H1 (cell line): ENCODE measurements around the gene COPG1. TPM values are rescaled to one million over a fixed set of nuclear protein-coding genes. Genes with fewer than 3 reads are reported as not detected.

ENCODE experiments used
- CTCF ChIA-PET: fragments of 300-600 bp; sonication (Branson Sonifier 250); formaldehyde crosslinking; loops from one replicate; lab custom pipeline; 2021; ENCODE audit not compliant: partially characterized antibody; lab: Charles Lee
- POLR2A ChIA-PET: fragments of 300-600 bp; sonication (Branson Sonifier 250); formaldehyde crosslinking; loops from one replicate; lab custom pipeline; 2021; ENCODE audit warnings: inconsistent platforms; ENCODE audit not compliant: partially characterized antibody; lab: Charles Lee
- DNase-seq, 2 experiments: peaks; one replicate each; pipeline versions ENCODE4 v3.0.0 to v3.0.0-alpha.2; 2010 to 2022; ENCODE audit warnings: low spot score in 2 of 2, low read depth in 1 of 2, mixed read lengths in 1 of 2
- FAIRE-seq: peaks from 2 replicates; lab custom pipeline; 2011; peaks lifted over from hg19 to GRCh38; lab: Jason Lieb, UNC
- H2AFZ ChIP-seq: 2 replicates; pipeline ENCODE4 v1.8.1; 2012; ENCODE audit warnings: low read length, inconsistent platforms
- H2AK5ac ChIP-seq: 2 replicates; pipeline ENCODE4 v1.6.1; 2013; ENCODE audit warnings: low read depth, low read length
- H2BK120ac ChIP-seq: replicated peaks from 2 replicates; pipeline ENCODE3; 2013; ENCODE audit warnings: low read depth, low read length, inconsistent platforms
- H2BK12ac ChIP-seq: 2 replicates; pipeline ENCODE4 v1.6.1; 2013; ENCODE audit warnings: low read depth, low read length
- H2BK15ac ChIP-seq: 2 replicates; pipeline ENCODE4 v1.6.1; 2013; ENCODE audit warnings: low read length
- H2BK20ac ChIP-seq: 2 replicates; pipeline ENCODE4 v1.6.1; 2013; ENCODE audit warnings: low read length
- H2BK5ac ChIP-seq: 2 replicates; pipeline ENCODE4 v1.6.1; 2013; ENCODE audit warnings: low read depth, low read length
- H3K14ac ChIP-seq: 2 replicates; pipeline ENCODE4 v1.6.1; 2013; ENCODE audit warnings: inconsistent platforms; ENCODE audit not compliant: insufficient read length
- H3K18ac ChIP-seq: 2 replicates; pipeline ENCODE4 v1.6.1; 2013; ENCODE audit warnings: low read length; ENCODE audit errors: extremely low read depth
- H3K23ac ChIP-seq: 2 replicates; pipeline ENCODE4 v1.6.1; 2013; ENCODE audit warnings: inconsistent platforms; ENCODE audit not compliant: insufficient read length
- H3K23me2 ChIP-seq: 2 replicates; pipeline ENCODE4 v1.6.1; 2013; ENCODE audit warnings: low read depth, low read length
- H3K27ac ChIP-seq: 2 replicates; pipeline ENCODE4 v1.6.1; 2011; ENCODE audit warnings: low read depth, low read length, inconsistent platforms
- H3K27me3 ChIP-seq, 4 experiments: replicated peaks in 1 of 4; 1 replicate in 1 of 4; 2 replicates in 3 of 4; pipeline versions ENCODE4 v1.6.1 to v1.8.1; 2011 to 2013; ENCODE audit warnings: low read length in 3 of 4, mild to moderate bottlenecking in 3 of 4, inconsistent platforms in 2 of 4, mixed read lengths in 2 of 4, moderate library complexity in 1 of 4; ENCODE audit not compliant: control insufficient read depth in 3 of 4, insufficient read depth in 3 of 4; ENCODE audit errors: extremely low read depth in 1 of 4
- H3K36me3 ChIP-seq, 4 experiments: 2 replicates each; pipeline versions ENCODE4 v1.6.1 to v1.8.1; 2011 to 2013; ENCODE audit warnings: mild to moderate bottlenecking in 4 of 4, low read length in 3 of 4, moderate library complexity in 2 of 4, control low read depth in 1 of 4, inconsistent platforms in 1 of 4; ENCODE audit not compliant: insufficient read depth in 4 of 4, control insufficient read depth in 2 of 4
- H3K4ac ChIP-seq: replicated peaks from 2 replicates; pipeline ENCODE3; 2013; ENCODE audit warnings: low read length, low read depth, mixed read lengths, inconsistent platforms; ENCODE audit not compliant: insufficient read length
- H3K4me1 ChIP-seq, 4 experiments: replicated peaks in 1 of 4; 1 replicate in 1 of 4; 2 replicates in 3 of 4; pipeline versions ENCODE4 v1.6.1 to v1.8.1; 2011 to 2013; ENCODE audit warnings: low read length in 3 of 4, inconsistent platforms in 2 of 4, mixed read lengths in 1 of 4; ENCODE audit not compliant: insufficient read depth in 4 of 4, control insufficient read depth in 3 of 4
- H3K4me2 ChIP-seq, 2 experiments: 2 replicates each; pipeline versions ENCODE4 v1.6.1 to v1.8.1; 2011 to 2013; ENCODE audit warnings: low read depth in 2 of 2, low read length in 2 of 2, control low read depth in 1 of 2, inconsistent platforms in 1 of 2, mild to moderate bottlenecking in 1 of 2; ENCODE audit not compliant: insufficient read depth in 1 of 2
- H3K4me3 ChIP-seq, 4 experiments: fragments of 200-600, 300-600 bp in 1 of 4; sonication (generic), shearing (Covaris generic), sonication (Bioruptor Twin) in 1 of 4; 2 replicates each; pipeline versions ENCODE4 v1.5.1 to v1.8.1; 2011 to 2016; ENCODE audit warnings: low read length in 4 of 4, low read depth in 3 of 4, control low read depth in 2 of 4, inconsistent platforms in 2 of 4, mild to moderate bottlenecking in 2 of 4, mixed read lengths in 1 of 4, moderate library complexity in 1 of 4; ENCODE audit not compliant: insufficient read depth in 2 of 4; ENCODE audit errors: extremely low read depth in 1 of 4
- H3K56ac ChIP-seq: replicated peaks from 2 replicates; pipeline ENCODE3; 2013; ENCODE audit warnings: low read depth, mild to moderate bottlenecking, mixed read lengths, low read length, inconsistent platforms; ENCODE audit not compliant: insufficient read length
- H3K79me1 ChIP-seq: 2 replicates; pipeline ENCODE4 v1.6.1; 2013; ENCODE audit warnings: low read depth, low read length, control low read depth
- H3K79me2 ChIP-seq, 2 experiments: 2 replicates each; pipeline versions ENCODE4 v1.6.1 to v1.8.1; 2012 to 2013; ENCODE audit warnings: low read length in 2 of 2, mild to moderate bottlenecking in 2 of 2, inconsistent platforms in 1 of 2; ENCODE audit not compliant: insufficient read depth in 2 of 2, control insufficient read depth in 1 of 2
- H3K9ac ChIP-seq, 4 experiments: replicated peaks in 1 of 4; 1 replicate in 1 of 4; 2 replicates in 3 of 4; pipeline versions ENCODE4 v1.6.1 to v1.8.1; 2011 to 2013; ENCODE audit warnings: low read depth in 3 of 4, low read length in 3 of 4, control low read depth in 2 of 4, mild to moderate bottlenecking in 2 of 4, moderate library complexity in 2 of 4, inconsistent platforms in 1 of 4; ENCODE audit errors: extremely low read depth in 1 of 4
- H3K9me3 ChIP-seq, 2 experiments: 2 replicates each; pipeline versions ENCODE4 v1.6.1 to v1.8.1; 2012 to 2013; ENCODE audit warnings: mild to moderate bottlenecking in 2 of 2, moderate library complexity in 2 of 2, control low read depth in 1 of 2, inconsistent platforms in 1 of 2, low read depth in 1 of 2, low read length in 1 of 2, mixed read lengths in 1 of 2; ENCODE audit not compliant: insufficient read depth in 2 of 2
- H4K20me1 ChIP-seq, 2 experiments: replicated peaks in 1 of 2; 2 replicates each; pipeline versions ENCODE3 to v1.8.1; 2011 to 2013; ENCODE audit warnings: inconsistent platforms in 2 of 2, low read length in 2 of 2, mild to moderate bottlenecking in 1 of 2; ENCODE audit not compliant: insufficient read depth in 2 of 2, control insufficient read depth in 1 of 2
- H4K5ac ChIP-seq: 2 replicates; pipeline ENCODE4 v1.6.1; 2013; ENCODE audit warnings: low read length, low read depth, mixed read lengths, inconsistent platforms; ENCODE audit not compliant: insufficient read length
- H4K8ac ChIP-seq: 2 replicates; pipeline ENCODE4 v1.8.0; 2013; ENCODE audit warnings: mild to moderate bottlenecking, moderate library complexity, low read length, inconsistent platforms; ENCODE audit not compliant: insufficient read depth; ENCODE audit errors: extremely low read depth
- H4K91ac ChIP-seq: replicated peaks from 2 replicates; pipeline ENCODE3; 2013; ENCODE audit warnings: low read length, mixed read lengths, inconsistent platforms; ENCODE audit not compliant: insufficient read length
- CEBPB ChIP-seq: IDR thresholded peaks from 2 replicates; pipeline ENCODE4 v1.6.1; 2012; ENCODE audit warnings: low read depth, low read length
- CHD2 ChIP-seq: IDR thresholded peaks from 2 replicates; pipeline ENCODE4 v1.6.1; 2012; ENCODE audit warnings: low read length, improper control_type of control experiment
- FOSL1 ChIP-seq: IDR thresholded peaks from 2 replicates; pipeline ENCODE4 v1.6.1; 2011; ENCODE audit warnings: mild to moderate bottlenecking, low read depth, low read length, moderate library complexity; ENCODE audit not compliant: insufficient read depth
- TAF1 ChIP-seq: IDR thresholded peaks from 2 replicates; pipeline ENCODE4 v1.6.1; 2011; ENCODE audit warnings: mild to moderate bottlenecking, low read depth, low read length
- WGBS, 2 experiments: shearing (Covaris generic) in 1 of 2; methylation state at CpG; one replicate each; pipeline versions ENCODE4 v1.1.6 to v1.1.7; 2013 to 2015; ENCODE audit warnings: low lambda C conversion rate in 2 of 2, mixed read lengths in 2 of 2, inconsistent platforms in 1 of 2, low coverage in 1 of 2, missing lambda C conversion rate in 1 of 2; ENCODE audit not compliant: insufficient replicate concordance in 2 of 2, insufficient coverage in 1 of 2, insufficient read length in 1 of 2; ENCODE audit errors: extremely low coverage in 1 of 2, missing lambda C conversion rate in 1 of 2; 5-methylcytosine and 5-hydroxymethylcytosine counted together
- polyA plus RNA-seq, 7 experiments: library from polyadenylated mRNA; depleted of rRNA in 3 of 7; stranded (reverse) in 5 of 7; unstranded in 2 of 7; fragments of >200 nt in 5 of 7; fragments of 200-250 nt in 2 of 7; gene quantifications; 1 replicate in 5 of 7; 2 replicates in 1 of 7; 4 replicates in 1 of 7; pipeline versions ENCODE4 v1.2.1 to v1.2.3, GENCODE V29; 2011 to 2013; ENCODE audit warnings: missing spikeins in 2 of 7, mixed read lengths in 2 of 7
- total RNA-seq: library from RNA; stranded (reverse); fragmentation: NEBNext Ultra II Directional; extraction: Animal tissue kit (Norgen Biotek cat#: 25700); gene quantifications from 2 replicates; pipeline ENCODE4 v1.2.1, GENCODE V29; 2021

The COPG1 gene
- total and polyA plus RNA-seq, 2 of the 8 experiments (the other 6 are each of a cell fraction or from before 2014, with no cell fraction given): 52.7 to 106 TPM

DNA sequence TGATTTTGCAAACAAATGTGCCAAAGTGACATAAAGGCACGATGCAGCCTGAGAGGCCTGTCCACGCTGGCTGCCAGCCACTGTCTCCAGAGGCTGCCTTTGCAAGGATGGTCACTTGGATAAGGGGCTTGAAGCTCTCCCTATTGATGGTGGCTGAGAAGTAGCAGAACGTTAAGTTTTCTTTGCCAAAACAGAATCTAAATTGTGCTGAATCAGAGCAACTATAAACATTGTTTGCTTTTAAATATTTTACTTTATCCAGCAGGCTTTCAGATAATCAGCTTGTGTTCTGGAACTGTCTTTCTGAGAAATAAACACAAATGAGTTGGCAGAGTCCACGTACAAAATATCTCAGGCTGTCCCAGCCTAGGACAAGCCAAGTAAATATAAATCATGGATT, 41.9 kb upstream of the COPG1 start:
- no peak for DNase-seq
- no peaks in the 10 kb centered on the region for H3K36me3 ChIP-seq
- H3K18ac ChIP-seq: no peak overlapping the region
- H4K5ac ChIP-seq: no peak overlapping the region
- H4K20me1 ChIP-seq: no peaks in the 10 kb centered on the region
- no peaks in the 10 kb centered on the region for H3K23me2 ChIP-seq
- H2BK12ac ChIP-seq: no peak overlapping the region
- no peak overlapping the region for H3K14ac ChIP-seq
- no peaks in the 10 kb centered on the region for H3K27me3 ChIP-seq
- H2BK120ac ChIP-seq: no peak overlapping the region
- H3K23ac ChIP-seq: no peak overlapping the region
- H3K4ac ChIP-seq: no peak overlapping the region
- H3K9me3 ChIP-seq: no peaks in the 10 kb centered on the region
- H3K56ac ChIP-seq: no peak overlapping the region
- ChIA-PET CTCF (interaction anchor here (1.0 to 1.8 kb wide), 4 partner anchors 11 to 154 kb away, joined by 3 to 5 read pairs (median 4); no protein-coding TSS in a partner anchor), POLR2A (interaction anchor here (1.1 kb wide), 1 partner anchor 23 kb away, joined by 3 read pairs; the partner anchor contains the start of gene CNBP)
- H3K9ac ChIP-seq: no peak overlapping the region
- no peaks in the 10 kb centered on the region for H3K4me1 ChIP-seq
- H4K91ac ChIP-seq: no peak overlapping the region
- no peaks in the 10 kb centered on the region for H3K79me2 ChIP-seq
- no peak overlapping the region for H3K4me2 ChIP-seq
- TF ChIP-seq CEBPB (no peak), CHD2 (no peak), TAF1 (no peak), FOSL1 (no peak)
- no peak overlapping the region for H3K27ac ChIP-seq
- no peak overlapping the region for H2BK5ac ChIP-seq
- H2AFZ ChIP-seq: no peak overlapping the region
- no peak overlapping the region for H3K4me3 ChIP-seq
- no peak overlapping the region for H2BK15ac ChIP-seq
- no peaks in the 10 kb centered on the region for H3K79me1 ChIP-seq
- 89% methylated on average over 4 of the region's 4 CpGs; no CpG with 5 or more reads in 1 of the 2 experiments for WGBS, 2 experiments
- H4K8ac ChIP-seq: no peak overlapping the region
- no peak overlapping the region for H2BK20ac ChIP-seq
- no peak for FAIRE-seq
- no peak overlapping the region for H2AK5ac ChIP-seq
